HG03139 (cell line): ENCODE measurements around the gene NHEJ1.

Experiments used
- ATAC-seq: cut with Tn5 transposase; IDR thresholded peaks from one replicate; pipeline ENCODE4 v1.9.1; 2021; ENCODE audit not compliant: unreplicated experiment

The NHEJ1 gene

GRCh38 chr2:219034823-219035222 is 125.8 kb downstream of the NHEJ1 start:
- no peak for ATAC-seq

DNA sequence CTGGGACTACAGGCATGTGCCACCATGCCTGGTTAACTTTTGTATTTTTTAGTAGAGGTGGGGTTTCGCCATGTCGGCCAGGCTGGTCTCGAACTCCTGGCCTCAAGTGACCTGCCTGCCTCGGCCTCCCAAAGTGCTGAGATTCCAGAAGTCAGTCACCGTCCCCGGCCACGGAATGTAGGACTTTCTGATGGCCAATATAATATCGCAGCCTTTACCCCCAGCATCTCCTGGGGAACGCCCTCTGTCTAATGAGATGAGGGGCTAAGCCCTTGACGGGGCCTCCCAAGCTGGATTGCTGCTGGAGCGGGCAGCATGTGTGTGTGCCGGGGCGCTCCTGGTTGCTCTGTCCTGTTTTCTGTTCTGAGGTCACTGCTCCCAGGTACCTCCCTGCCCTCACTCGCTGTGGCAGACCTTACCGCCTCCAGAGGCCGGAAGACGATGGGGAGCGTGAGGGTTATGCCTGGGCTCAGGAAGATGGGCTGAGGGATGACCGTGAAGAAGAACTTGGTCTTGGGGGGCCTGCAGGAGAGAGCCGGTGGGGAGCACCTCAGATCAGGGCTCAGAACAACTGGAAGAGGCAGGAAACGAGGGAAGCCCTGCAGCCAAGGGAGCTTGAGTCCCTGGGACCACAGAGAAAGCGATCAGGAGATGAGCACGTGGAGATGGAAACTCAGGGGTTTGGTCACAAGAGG is 128.4 kb downstream of the NHEJ1 start:
- no peak for ATAC-seq

DNA sequence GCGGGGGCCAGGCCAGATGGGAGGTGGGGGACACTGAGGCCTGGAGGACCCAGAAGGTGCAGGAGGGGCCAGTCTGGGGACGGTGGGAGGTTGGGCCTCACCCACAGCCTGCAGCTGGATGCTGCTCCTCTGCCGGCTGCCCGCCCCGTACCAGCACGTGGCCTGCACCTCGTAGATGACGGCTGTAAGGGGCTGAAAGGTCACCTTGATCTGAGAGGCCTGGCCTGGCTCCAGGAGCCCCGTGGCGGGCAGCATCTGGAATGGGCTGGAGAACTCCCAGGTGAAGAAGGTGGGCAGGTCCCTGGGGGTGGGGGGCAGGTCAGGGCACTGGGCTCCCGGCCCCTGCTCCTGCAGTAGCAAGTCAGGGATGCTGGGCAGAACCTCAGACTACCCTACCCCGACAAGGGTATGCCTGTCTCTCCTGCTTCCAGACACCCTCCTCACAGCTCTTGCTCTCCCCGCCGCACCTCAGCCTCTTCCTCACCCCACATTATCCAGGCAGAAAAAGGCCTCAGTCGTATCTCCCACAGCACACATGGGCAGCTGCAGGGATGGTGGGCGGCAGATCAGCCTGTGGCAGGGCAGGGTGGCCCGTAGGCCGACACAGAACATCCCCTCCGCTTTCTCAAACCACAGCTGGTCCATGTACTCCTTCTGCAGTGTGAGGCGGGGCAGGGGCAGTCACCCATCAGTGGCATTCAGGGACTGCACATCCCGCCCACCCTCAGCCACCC is 129.4 kb downstream of the NHEJ1 start:
- ATAC-seq = no peak

DNA sequence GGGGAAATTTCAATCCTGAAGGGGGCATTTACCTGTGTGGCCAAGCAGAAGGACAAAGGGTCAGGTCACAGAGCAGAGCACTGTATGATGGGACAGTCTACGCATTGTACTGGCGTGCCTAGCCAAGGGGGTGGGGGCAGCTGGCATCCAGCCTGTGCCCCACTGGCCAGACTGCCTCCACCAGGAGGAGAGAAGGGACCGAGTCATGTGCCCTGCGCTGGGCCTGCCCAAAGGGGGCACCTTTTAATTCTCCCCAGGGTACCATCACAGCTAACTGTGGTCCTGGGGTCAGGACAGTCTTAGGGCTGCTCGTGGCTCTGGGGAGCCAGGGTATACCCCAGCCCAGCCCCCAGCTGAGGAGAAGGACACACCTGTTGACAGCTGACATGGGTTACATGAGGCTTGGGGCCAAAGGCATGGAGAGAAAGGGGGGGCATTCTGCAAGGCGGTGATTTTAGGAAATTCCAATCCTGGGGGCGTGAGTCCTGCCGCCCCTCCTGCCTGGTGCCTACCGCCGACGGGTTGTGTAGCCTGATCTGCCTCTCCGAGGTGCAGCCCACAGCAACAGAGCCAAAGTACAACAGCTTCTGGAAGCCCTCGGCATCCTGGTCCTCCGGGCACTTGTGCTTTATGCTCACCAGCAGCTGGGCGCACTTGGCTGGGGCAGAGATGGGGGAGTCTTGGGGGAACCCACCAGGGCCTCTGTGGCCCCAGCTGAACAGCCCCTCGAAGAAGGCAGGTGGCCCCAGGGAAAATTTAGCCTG is 130.3 kb downstream of the NHEJ1 start:
- no peak for ATAC-seq

DNA sequence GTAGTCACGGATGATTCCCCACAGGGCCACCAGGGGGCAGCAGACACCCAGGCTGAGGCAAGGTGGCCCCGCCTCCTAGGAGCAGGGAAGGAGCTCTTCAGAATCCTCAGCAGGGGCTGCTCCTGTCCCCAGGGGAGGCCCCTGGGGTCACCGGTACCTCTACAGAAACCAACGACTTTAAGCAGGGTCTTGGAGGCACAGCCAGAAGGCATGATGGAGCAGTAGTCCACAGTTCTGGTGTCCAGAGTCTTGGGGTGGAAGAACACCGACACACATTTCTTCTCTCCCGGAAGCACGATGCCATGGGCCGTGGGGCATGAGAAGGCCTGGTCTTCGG is 130.8 kb downstream of the NHEJ1 start:
- ATAC-seq = no peak

GRCh38 chr2:219028996-219029828 is 131.4 kb downstream of the NHEJ1 start:
- no peak for ATAC-seq

GRCh38 chr2:219028141-219028540 is 132.5 kb downstream of the NHEJ1 start:
- no peak for ATAC-seq

GRCh38 chr2:219027511-219028055 is 133.0 kb downstream of the NHEJ1 start:
- no peak for ATAC-seq

DNA sequence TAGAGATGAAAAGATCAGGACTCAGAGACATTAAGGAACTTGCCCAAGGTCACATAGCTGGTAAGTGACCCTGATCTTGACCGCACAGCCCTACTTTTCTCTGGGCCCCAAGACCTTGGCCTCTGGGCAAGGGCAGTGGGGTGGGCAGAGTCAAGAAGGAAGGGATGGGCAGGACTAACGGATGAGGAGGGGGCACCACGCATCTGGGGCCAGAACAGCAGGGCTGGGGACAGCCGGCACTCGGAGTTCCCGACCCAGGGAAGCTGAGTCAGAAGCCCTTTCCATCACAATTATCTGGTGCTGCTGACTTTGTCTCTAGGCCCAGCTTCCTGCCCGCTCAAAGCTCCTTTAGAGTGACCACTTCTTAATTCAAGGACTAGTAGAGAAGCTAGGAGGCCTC is 133.7 kb downstream of the NHEJ1 start:
- ATAC-seq = no peak

DNA sequence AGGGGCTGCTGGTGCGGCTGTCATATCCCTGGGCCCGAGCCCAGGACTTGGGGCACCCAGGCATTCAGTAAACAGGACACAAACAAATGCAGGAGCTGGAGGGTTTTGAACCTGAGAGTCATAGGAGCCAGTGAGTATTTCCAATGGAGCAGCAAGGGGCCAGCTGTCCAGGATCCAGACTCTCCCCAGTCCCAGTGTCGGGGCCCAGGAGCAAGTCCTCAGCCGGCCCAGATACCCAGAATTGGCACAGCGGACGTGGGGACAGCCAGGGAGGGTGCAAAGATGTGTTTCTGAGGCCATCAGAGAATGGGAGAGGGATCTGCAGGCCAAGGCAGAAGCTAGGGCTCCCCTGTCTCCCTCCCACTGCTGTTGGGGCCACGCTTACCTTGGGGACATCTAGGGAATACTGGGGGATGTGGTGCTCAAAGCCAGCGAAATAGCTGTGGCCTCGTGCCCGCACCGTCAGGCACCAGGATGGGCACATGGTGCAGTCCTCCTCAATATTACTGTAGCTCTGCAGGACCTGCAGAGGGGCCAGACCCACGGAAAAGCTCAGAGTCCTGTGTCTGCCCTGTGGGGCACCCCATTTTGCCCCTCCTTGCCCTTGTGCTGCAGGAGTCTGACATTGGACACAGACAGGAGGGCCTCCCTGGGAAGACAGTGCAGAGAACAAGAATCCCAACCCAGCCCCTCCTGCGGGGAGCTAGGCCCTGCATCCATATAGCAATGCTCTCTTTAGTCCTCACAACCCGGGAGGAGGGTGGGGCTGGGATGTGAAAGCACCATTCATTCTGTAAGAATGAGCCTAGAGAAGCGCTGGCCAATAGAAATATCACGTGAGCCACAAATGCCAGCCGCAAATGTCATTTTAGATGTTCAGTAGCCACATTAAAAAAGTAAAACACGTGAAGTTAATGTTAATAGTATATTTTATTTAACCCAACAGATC is 134.7 kb downstream of the NHEJ1 start:
- ATAC-seq = no peak
